Pancreas (tissue), 10 donors: ENCODE data around the gene SETBP1. TPM values are rescaled to one million over a fixed set of nuclear protein-coding genes. Genes with fewer than 3 reads are reported as not detected.

Experiments used
- ATAC-seq, 4 donors: fragments of 200-7000 bp; cut with Tn5 transposase; one replicate each; pipeline versions ENCODE4 v1.8.0 to v1.9.1; 2020; ENCODE audit warnings: mild to moderate bottlenecking in 4 of 4, moderate library complexity in 4 of 4
- DNase-seq, 6 donors: peaks; one replicate each; pipeline ENCODE4 v3.0.0-alpha.2; 2020
- FAIRE-seq: peaks from 2 replicates; lab custom pipeline; 2012; peaks lifted over from hg19 to GRCh38; lab: Jason Lieb, UNC
- H3K27ac ChIP-seq, 4 donors: fragments of 200-600 bp; sonication (generic); 1 replicate in 3 of 4; 2 replicates in 1 of 4; pipeline versions ENCODE4 v1.5.0 to v1.8.0; 2020
- H3K27me3 ChIP-seq, 4 donors: fragments of 200-600 bp; one replicate each; pipeline ENCODE4 v1.8.0; 2021
- H3K36me3 ChIP-seq, 3 donors: fragments of 200-600 bp; sonication (generic) in 1 of 3; one replicate each; pipeline versions ENCODE4 v1.5.0 to v1.8.0; 2020 to 2021
- H3K4me1 ChIP-seq, 3 donors: fragments of 200-600 bp; one replicate each; pipeline ENCODE4 v1.8.0; 2021
- H3K4me3 ChIP-seq, 4 donors: fragments of 200-600 bp; sonication (generic) in 2 of 4; one replicate each; pipeline versions ENCODE4 v1.5.0 to v1.8.0; 2020 to 2021
- H3K9me3 ChIP-seq, 4 donors: fragments of 200-600 bp; one replicate each; pipeline ENCODE4 v1.8.0; 2021
- CTCF ChIP-seq, 4 donors: fragments of 200-600 bp; sonication (generic) in 3 of 4; IDR thresholded peaks; one replicate each; pipeline versions ENCODE4 v1.5.0 to v1.8.0; 2021; ENCODE audit warnings: antibody characterized with exemption in 4 of 4
- WGBS, 2 donors: extraction: QIAGEN DNeasy Blood & Tissue Kit; methylation state at CpG; one replicate each; pipeline ENCODE4 v1.1.7; 2013; 5-methylcytosine and 5-hydroxymethylcytosine counted together
- intact Hi-C, 3 donors: fragments of 100-400 bp; cut with DNase I; formaldehyde crosslinking; loops; one replicate each; pipeline versions ENCODE4 v1.11.1 to v1.14.2; 2022
- polyA plus RNA-seq, 2 donors: library from polyadenylated mRNA; stranded (reverse); fragments of 200-250 nt; gene quantifications; one replicate each; pipeline ENCODE4 v1.2.3, GENCODE V29; 2013
- total RNA-seq, 6 donors: library from RNA; stranded (reverse); fragmentation: NEBNext Ultra II Directional in 4 of 6; extraction: Animal tissue kit (Norgen Biotek cat#: 25700) in 4 of 6; gene quantifications; one replicate each; pipeline versions ENCODE4 v1.2.1 to v1.2.4, GENCODE V29; 2021 to 2023
- donor health status: healthy with polysubstance abuse.
- donor health status: DM: no; HTN: no; CAD: no; lungs with moderate emphysema.
- donor health status: DM: no; HTN: no; CAD: no.
- donor health status: control.
- donor health status: control.
- donor health status: Bipolar disorder and iron deficiency.
- donor health status: DM: yes; HTN: yes; CAD: no.
- donor health status: DM: no; HTN: no; CAD: no.
- donor health status: DM: no; HTN: no; CAD: no.
- donor health status: DM: yes; HTN: yes; CAD: no.

Gene SETBP1
- total and polyA plus RNA-seq, 8 donors = 3.9 to 24.0 (median 18.1) TPM

GRCh38 chr18:44637210-44638033 is 43.3 kb upstream of the SETBP1 start:
- Histone ChIP-seq H3K27ac (peak overlapping the region in 1 of 4 donors; percentile 34), H3K9me3 (no peaks in the 10 kb centered on the region), H3K27me3 (no peaks in the 10 kb centered on the region), H3K4me3 (no peak overlapping the region), H3K4me1 (no peaks in the 10 kb centered on the region), H3K36me3 (no peaks in the 10 kb centered on the region)
- TF ChIP-seq CTCF (IDR thresholded peaks at IDR 0.05) = no peak
- intact Hi-C loops = no loop called here
- FAIRE-seq = no peak
- DNase-seq = no peak
- whole genome bisulfite sequencing, 2 donors = 58 to 62% methylated on average over 5 of the region's 5 CpGs
- peak in 3 of 4 donors; percentile 37 to 64 (median 62) for ATAC-seq

GRCh38 chr18:44638034-44638540 is 42.6 kb upstream of the SETBP1 start:
- intact Hi-C loops = no loop called here
- no peak overlapping the region for H3K4me3 ChIP-seq
- FAIRE-seq (no peak), ATAC-seq (no peak), DNase-seq (no peak)
- TF ChIP-seq CTCF (IDR thresholded peaks at IDR 0.05) = no peak
- H3K27me3 ChIP-seq = no peaks in the 10 kb centered on the region
- H3K9me3 ChIP-seq = no peaks in the 10 kb centered on the region
- H3K27ac ChIP-seq = peak overlapping the region in 1 of 4 donors; percentile 34
- 95 to 97% methylated on average over 4 of the region's 4 CpGs for WGBS, 2 donors
- H3K4me1 ChIP-seq = no peaks in the 10 kb centered on the region
- no peaks in the 10 kb centered on the region for H3K36me3 ChIP-seq

- no peak for FAIRE-seq
- no peaks in the 10 kb centered on the region for H3K27me3 ChIP-seq
- H3K4me3 ChIP-seq = no peak overlapping the region
- no peak overlapping the region for H3K27ac ChIP-seq
- H3K9me3 ChIP-seq = no peaks in the 10 kb centered on the region
- no peak for ATAC-seq
- H3K36me3 ChIP-seq = no peaks in the 10 kb centered on the region
- DNase-seq = no peak
- no peaks in the 10 kb centered on the region for H3K4me1 ChIP-seq
- 95% methylated on average over 1 of the region's 1 CpG for WGBS, 2 donors
- TF ChIP-seq CTCF (IDR thresholded peaks at IDR 0.05) = no peak
- intact Hi-C loops = no loop called here
Observed at GRCh38 chr18:44638811-44639210, 41.9 kb upstream of the SETBP1 start.

GRCh38 chr18:44643004-44643403 is 37.7 kb upstream of the SETBP1 start:
- intact Hi-C loops = no loop called here
- Histone ChIP-seq H3K27me3 (no peaks in the 10 kb centered on the region), H3K27ac (no peak overlapping the region), H3K4me1 (no peaks in the 10 kb centered on the region), H3K4me3 (no peak overlapping the region), H3K9me3 (no peaks in the 10 kb centered on the region), H3K36me3 (no peaks in the 10 kb centered on the region)
- 83 to 89% methylated on average over 3 of the region's 3 CpGs for WGBS, 2 donors
- no peak for ATAC-seq
- no peak for DNase-seq
- TF ChIP-seq CTCF (IDR thresholded peaks at IDR 0.05) = no peak
- FAIRE-seq = no peak

GRCh38 chr18:44651478-44651877 is 29.2 kb upstream of the SETBP1 start:
- DNase-seq (peak in 1 of 6 donors; percentile 14), FAIRE-seq (no peak), ATAC-seq (peak in 3 of 4 donors; percentile 61 to 65 (median 61))
- H3K27ac ChIP-seq = peak overlapping the region in 1 of 4 donors; percentile 21
- peaks cover 0 to 10% (median 8%) of the 10 kb centered on the region in 3 donors for H3K4me1 ChIP-seq
- H3K9me3 ChIP-seq = no peaks in the 10 kb centered on the region
- 25 to 37% methylated on average over 6 of the region's 6 CpGs for WGBS, 2 donors
- H3K4me3 ChIP-seq = no peak overlapping the region
- H3K27me3 ChIP-seq = no peaks in the 10 kb centered on the region
- no peak for TF ChIP-seq CTCF (IDR thresholded peaks at IDR 0.05)
- intact Hi-C loops = no loop called here
- no peaks in the 10 kb centered on the region for H3K36me3 ChIP-seq
